PC-9 (cell line): ENCODE data around the gene CCNL1.

Experiments used
- EZH2 ChIP-seq: fragments of 200-600 bp; sonication (generic); IDR thresholded peaks from 2 replicates; pipeline ENCODE4 v1.8.0; 2017; ENCODE audit warnings: antibody characterized with exemption, low read depth
- TF ChIP-seq, protein P1 (sequence below): fragments of 200-600 bp; sonication (generic); conservative IDR thresholded peaks from 2 replicates; pipeline ENCODE4 v1.6.1; 2017; ENCODE audit warnings: mixed run types, antibody characterized with exemption, mild to moderate bottlenecking, moderate library complexity

DNA sequence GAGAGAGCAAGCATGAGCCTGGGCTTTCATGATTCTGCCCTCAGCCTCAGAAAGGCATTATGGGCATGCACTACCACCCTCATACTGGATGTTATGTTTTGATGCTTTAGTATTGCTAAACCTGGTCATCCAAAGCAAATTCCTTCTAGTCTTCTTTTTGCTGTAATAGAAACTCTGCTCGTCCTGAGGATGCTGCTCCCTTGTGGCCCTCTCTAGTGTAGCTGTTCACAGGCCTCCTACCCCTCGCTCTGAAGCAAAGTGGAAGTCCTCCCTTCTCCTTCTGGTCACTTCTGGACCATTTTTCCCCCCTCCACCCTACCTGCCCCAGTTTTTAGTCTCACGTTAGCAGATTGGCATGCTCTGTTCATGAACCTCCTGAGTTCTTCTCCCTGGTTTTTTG, 22.9 kb upstream of the CCNL1 start:
- TF ChIP-seq, protein P1, sequence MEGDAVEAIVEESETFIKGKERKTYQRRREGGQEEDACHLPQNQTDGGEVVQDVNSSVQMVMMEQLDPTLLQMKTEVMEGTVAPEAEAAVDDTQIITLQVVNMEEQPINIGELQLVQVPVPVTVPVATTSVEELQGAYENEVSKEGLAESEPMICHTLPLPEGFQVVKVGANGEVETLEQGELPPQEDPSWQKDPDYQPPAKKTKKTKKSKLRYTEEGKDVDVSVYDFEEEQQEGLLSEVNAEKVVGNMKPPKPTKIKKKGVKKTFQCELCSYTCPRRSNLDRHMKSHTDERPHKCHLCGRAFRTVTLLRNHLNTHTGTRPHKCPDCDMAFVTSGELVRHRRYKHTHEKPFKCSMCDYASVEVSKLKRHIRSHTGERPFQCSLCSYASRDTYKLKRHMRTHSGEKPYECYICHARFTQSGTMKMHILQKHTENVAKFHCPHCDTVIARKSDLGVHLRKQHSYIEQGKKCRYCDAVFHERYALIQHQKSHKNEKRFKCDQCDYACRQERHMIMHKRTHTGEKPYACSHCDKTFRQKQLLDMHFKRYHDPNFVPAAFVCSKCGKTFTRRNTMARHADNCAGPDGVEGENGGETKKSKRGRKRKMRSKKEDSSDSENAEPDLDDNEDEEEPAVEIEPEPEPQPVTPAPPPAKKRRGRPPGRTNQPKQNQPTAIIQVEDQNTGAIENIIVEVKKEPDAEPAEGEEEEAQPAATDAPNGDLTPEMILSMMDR = no peak
- no peak for TF ChIP-seq EZH2
